OCI-LY1 (cell line): ENCODE results near the gene NDUFB4.

Experiments
- H2AFZ ChIP-seq: fragments of 200-600 bp; sonication (generic), shearing (Covaris generic); 2 replicates; pipeline ENCODE4 v1.6.0; 2014; ENCODE audit warnings: antibody characterized with exemption, mild to moderate bottlenecking, low read length
- H3F3A ChIP-seq: fragments of 200-600 bp; sonication (generic), shearing (Covaris generic); 2 replicates; pipeline ENCODE4 v1.6.0; 2014; ENCODE audit warnings: mild to moderate bottlenecking, antibody characterized with exemption, low read length, moderate library complexity; ENCODE audit not compliant: insufficient read depth
- H3K27ac ChIP-seq: fragments of 200-600 bp; sonication (generic); 2 replicates; pipeline ENCODE4 v1.5.1; 2014; ENCODE audit warnings: low read length, mixed run types, mild to moderate bottlenecking, low read depth; ENCODE audit not compliant: poor library complexity, severe bottlenecking
- H3K27me3 ChIP-seq: fragments of 200-600 bp; sonication (generic); 2 replicates; pipeline ENCODE4 v1.6.0; 2014; ENCODE audit warnings: antibody characterized with exemption, mild to moderate bottlenecking, low read length, moderate library complexity; ENCODE audit not compliant: insufficient read depth
- H3K36me3 ChIP-seq: fragments of 200-600 bp; sonication (generic); 2 replicates; pipeline ENCODE4 v1.6.1; 2014; ENCODE audit warnings: mild to moderate bottlenecking, antibody characterized with exemption, low read length, moderate library complexity, mixed read lengths; ENCODE audit not compliant: insufficient read depth
- H3K4me1 ChIP-seq: fragments of 200-600 bp; sonication (generic); 2 replicates; pipeline ENCODE4 v1.5.1; 2014; ENCODE audit warnings: mild to moderate bottlenecking, low read length, moderate library complexity; ENCODE audit not compliant: insufficient read depth, severe bottlenecking
- H3K4me2 ChIP-seq: fragments of 200-600 bp; sonication (generic), shearing (Covaris generic); 2 replicates; pipeline ENCODE4 v1.6.1; 2014; ENCODE audit warnings: low read length
- H3K4me3 ChIP-seq: fragments of 200-600 bp; sonication (generic); 2 replicates; pipeline ENCODE4 v1.5.1; 2014; ENCODE audit warnings: low read length, low read depth, mild to moderate bottlenecking, mixed read lengths; ENCODE audit not compliant: poor library complexity, severe bottlenecking
- H3K79me2 ChIP-seq: fragments of 200-600 bp; shearing (Covaris generic); 2 replicates; pipeline ENCODE4 v1.6.1; 2016; ENCODE audit warnings: mixed run types, low read length, mixed read lengths; ENCODE audit not compliant: insufficient read depth
- H3K9ac ChIP-seq: fragments of 200-600 bp; sonication (generic), shearing (Covaris generic); 2 replicates; pipeline ENCODE4 v1.6.1; 2014; ENCODE audit warnings: mild to moderate bottlenecking, low read length, mixed read lengths
- H3K9me2 ChIP-seq: fragments of 200-600 bp; sonication (generic), shearing (Covaris generic); 2 replicates; pipeline ENCODE4 v1.6.1; 2014; ENCODE audit warnings: low read depth, mild to moderate bottlenecking, low read length, mixed read lengths
- H3K9me3 ChIP-seq: fragments of 200-600 bp; shearing (Covaris generic); 2 replicates; pipeline ENCODE4 v1.6.1; 2014; ENCODE audit warnings: low read length, mixed read lengths
- H4K20me1 ChIP-seq: fragments of 200-600 bp; sonication (generic), shearing (Covaris generic); 2 replicates; pipeline ENCODE4 v1.6.0; 2016; ENCODE audit warnings: mild to moderate bottlenecking, low read length; ENCODE audit not compliant: insufficient read depth
- CTCF ChIP-seq: fragments of 200-600 bp; sonication (generic), shearing (Covaris generic); IDR thresholded peaks from 2 replicates; pipeline ENCODE4 v1.5.1; 2017; ENCODE audit warnings: mild to moderate bottlenecking, antibody characterized with exemption, low read length, moderate library complexity, mixed read lengths
- EZH2 ChIP-seq: fragments of 200-600 bp; sonication (generic), shearing (Covaris generic); IDR thresholded peaks from 2 replicates; pipeline ENCODE4 v1.8.0; 2017; ENCODE audit warnings: borderline replicate concordance, mixed run types, mild to moderate bottlenecking, antibody characterized with exemption, low read length, moderate library complexity, mixed read lengths

Gene NDUFB4

GRCh38 chr3:120622870-120623726 is 27.0 kb downstream of the NDUFB4 start:
- Histone ChIP-seq H3K9ac (no peak overlapping the region), H3K4me3 (no peak overlapping the region)

GRCh38 chr3:120623727-120624093 is 27.6 kb downstream of the NDUFB4 start:
- H3K9me3 ChIP-seq = peaks cover 10% of the 10 kb centered on the region
- H3K27ac ChIP-seq = no peak overlapping the region
- H3K36me3 ChIP-seq = no peaks in the 10 kb centered on the region
- no peaks in the 10 kb centered on the region for H3K27me3 ChIP-seq
- no peak overlapping the region for H3K4me3 ChIP-seq
- no peaks in the 10 kb centered on the region for H3K9me2 ChIP-seq
- H4K20me1 ChIP-seq = no peaks in the 10 kb centered on the region
- H3K9ac ChIP-seq = no peak overlapping the region
- H3F3A ChIP-seq = no peaks in the 10 kb centered on the region
- no peak overlapping the region for H3K4me2 ChIP-seq
- H2AFZ ChIP-seq = no peak overlapping the region
- TF ChIP-seq EZH2 (no peak), CTCF (no peak)
- no peaks in the 10 kb centered on the region for H3K79me2 ChIP-seq
- H3K4me1 ChIP-seq = no peaks in the 10 kb centered on the region

More at GRCh38 chr3:120622870-120623726, 27.0 kb downstream of the NDUFB4 start:
- Histone ChIP-seq H3K9me2 (no peaks in the 10 kb centered on the region), H4K20me1 (no peaks in the 10 kb centered on the region), H3K27me3 (no peaks in the 10 kb centered on the region), H3K36me3 (no peaks in the 10 kb centered on the region), H3K4me2 (no peak overlapping the region), H3K9me3 (peaks cover 10% of the 10 kb centered on the region), H3F3A (no peaks in the 10 kb centered on the region), H3K79me2 (no peaks in the 10 kb centered on the region), H3K27ac (no peak overlapping the region), H3K4me1 (no peaks in the 10 kb centered on the region), H2AFZ (no peak overlapping the region)
- no peak for TF ChIP-seq EZH2
- TF ChIP-seq CTCF = peak; percentile 24; the same call in 1 of the 2 replicates

- Histone ChIP-seq H3K4me3 (no peak overlapping the region), H4K20me1 (no peaks in the 10 kb centered on the region), H3K4me2 (no peak overlapping the region), H3K9ac (no peak overlapping the region), H3K79me2 (no peaks in the 10 kb centered on the region), H3K27ac (no peak overlapping the region), H3K4me1 (no peaks in the 10 kb centered on the region), H3K9me2 (no peaks in the 10 kb centered on the region), H3K27me3 (no peaks in the 10 kb centered on the region), H2AFZ (no peak overlapping the region), H3F3A (no peaks in the 10 kb centered on the region), H3K36me3 (no peaks in the 10 kb centered on the region), H3K9me3 (peaks cover 10% of the 10 kb centered on the region)
- no peak for TF ChIP-seq CTCF
- no peak for TF ChIP-seq EZH2
Measured at GRCh38 chr3:120625159-120625586, 29.0 kb downstream of the NDUFB4 start.
